Adipose tissue (tissue), 3 donors: ENCODE measurements around the gene SUCLG1. TPM values are rescaled to one million over a fixed set of nuclear protein-coding genes. Genes with fewer than 3 reads are reported as not detected.
"Not testable (repeated sequence)": the region's sequence is repeated elsewhere in the genome, so short reads cannot be mapped to it uniquely, and the experiment has no call there.

Experiments used
- H3K27ac ChIP-seq: one replicate; pipeline ENCODE4 v1.5.1; 2013; ENCODE audit warnings: low read depth, low read length
- WGBS, 3 donors: extraction: QIAGEN DNeasy Blood & Tissue Kit; methylation state at CpG; one replicate each; pipeline ENCODE4 v1.1.7; 2013; 5-methylcytosine and 5-hydroxymethylcytosine counted together
- polyA plus RNA-seq, 3 donors: library from polyadenylated mRNA; stranded (reverse); fragments of 200-250 nt; gene quantifications; one replicate each; pipeline ENCODE4 v1.2.3, GENCODE V29; 2013
- donor health status: healthy with polysubstance abuse.
- donor health status: Bipolar disorder and iron deficiency.
- donor health status: healthy.

The SUCLG1 gene
- polyA plus RNA-seq, 3 donors, result 71.7 to 152 (median 107) TPM

DNA sequence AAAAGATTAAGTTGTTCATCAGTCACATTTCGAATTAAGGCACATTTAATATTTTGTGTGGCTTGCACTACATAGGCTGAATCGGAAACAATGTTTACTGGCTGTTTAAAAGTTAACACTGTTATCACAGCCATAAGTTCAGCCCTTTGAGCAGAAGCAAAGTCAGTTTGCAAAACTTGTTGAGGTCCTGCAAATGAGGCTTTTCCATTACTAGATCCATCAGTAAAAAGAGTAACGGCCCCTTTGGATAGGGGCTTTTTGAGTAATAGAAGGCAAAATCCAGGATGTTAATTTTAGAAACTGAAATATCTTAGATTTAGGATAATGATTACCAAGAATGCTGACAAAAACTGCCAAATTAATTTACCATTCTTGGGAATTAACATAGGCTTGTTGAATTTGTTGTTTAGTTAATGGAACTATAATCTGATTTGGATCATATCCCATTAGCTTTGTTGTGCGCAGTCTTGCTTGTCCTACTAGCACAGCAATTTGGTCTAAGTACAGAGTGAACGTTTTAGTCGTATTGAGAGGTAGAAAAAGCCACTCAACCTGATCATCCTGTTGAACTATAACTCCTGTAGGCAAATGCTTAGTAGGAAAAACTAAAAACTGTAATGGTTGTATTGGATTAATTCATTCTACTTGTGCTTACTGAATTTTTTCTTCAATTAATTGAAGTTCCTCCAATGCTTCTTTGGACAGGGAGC, 13.9 kb upstream of the SUCLG1 start:
- WGBS, 3 donors, result 24 to 66% (median 63%) methylated on average over 6 of the region's 6 CpGs
- H3K27ac ChIP-seq, result no peak overlapping the region

DNA sequence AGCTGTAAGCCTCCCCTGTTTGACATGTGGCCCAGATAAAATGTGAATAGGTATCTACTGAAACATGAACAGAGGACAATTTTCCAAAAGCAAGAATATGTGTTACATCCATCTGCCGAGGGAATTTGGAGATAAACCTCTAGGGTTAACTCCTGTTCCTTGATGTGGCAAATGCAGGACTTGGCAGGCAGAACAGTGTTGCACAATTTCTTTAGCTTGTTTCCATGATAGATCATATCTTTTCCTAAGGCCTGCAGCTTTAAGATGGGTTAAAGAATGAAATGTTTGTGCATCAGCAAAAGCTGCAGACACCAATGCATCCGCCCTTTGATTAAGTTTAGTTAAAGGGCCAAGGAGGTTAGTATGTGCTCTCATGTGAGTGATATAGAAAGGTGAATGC, 13.3 kb upstream of the SUCLG1 start:
- not testable (repeated sequence) for H3K27ac ChIP-seq
- WGBS, 3 donors, result 18 to 53% (median 43%) methylated on average over 2 of the region's 2 CpGs

DNA sequence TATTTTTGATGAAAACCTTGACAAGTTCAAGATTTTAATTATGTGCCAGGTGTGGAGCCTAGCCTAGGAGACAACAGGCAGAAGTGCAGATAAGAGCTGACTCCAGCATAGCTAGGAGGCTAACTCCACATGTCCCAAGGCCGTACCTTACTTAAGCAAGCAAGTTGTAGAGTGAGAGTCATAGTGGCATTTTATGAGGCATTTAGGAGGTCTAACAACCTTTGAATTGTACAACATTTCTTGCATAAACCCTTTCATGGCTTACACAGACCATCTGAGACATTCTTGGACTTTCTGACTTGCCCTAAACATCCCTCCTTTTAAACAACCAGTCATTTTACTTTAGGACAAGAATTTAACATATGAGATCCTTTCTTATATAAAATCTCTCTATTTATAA, 8.3 kb upstream of the SUCLG1 start:
- WGBS, 3 donors, result 70 to 95% (median 94%) methylated on average over 1 of the region's 1 CpG
- H3K27ac ChIP-seq, result no peak overlapping the region

GRCh38 chr2:84461310-84461709, 2.2 kb upstream of the SUCLG1 start:
- no peak overlapping the region for H3K27ac ChIP-seq
- 96 to 98% (median 96%) methylated on average over 3 of the region's 3 CpGs for WGBS, 3 donors

- WGBS, 3 donors, result 80 to 98% (median 89%) methylated on average over 2 of the region's 2 CpGs
- no peak overlapping the region for H3K27ac ChIP-seq
These were observed 1.6 kb upstream of the SUCLG1 start for GRCh38 chr2:84460670-84461069.

GRCh38 chr2:84459944-84460429, 907 bp upstream of the SUCLG1 start:
- 5 to 13% (median 5%) methylated on average over 4 of the region's 4 CpGs for WGBS, 3 donors
- no peak overlapping the region for H3K27ac ChIP-seq

- WGBS, 3 donors, result 0 to 1% (median 1%) methylated on average over 16 of the region's 16 CpGs
- H3K27ac ChIP-seq, result peak overlapping the region; percentile 24
These were observed 496 bp downstream of the SUCLG1 start for GRCh38 chr2:84458551-84459017.

GRCh38 chr2:84457686-84458085, 1.4 kb downstream of the SUCLG1 start:
- H3K27ac ChIP-seq, result no peak overlapping the region
- WGBS, 3 donors, result 42 to 74% (median 72%) methylated on average over 2 of the region's 2 CpGs

GRCh38 chr2:84456156-84456555, 2.9 kb downstream of the SUCLG1 start:
- 59 to 66% (median 62%) methylated on average over 4 of the region's 4 CpGs for WGBS, 3 donors
- no peak overlapping the region for H3K27ac ChIP-seq

DNA sequence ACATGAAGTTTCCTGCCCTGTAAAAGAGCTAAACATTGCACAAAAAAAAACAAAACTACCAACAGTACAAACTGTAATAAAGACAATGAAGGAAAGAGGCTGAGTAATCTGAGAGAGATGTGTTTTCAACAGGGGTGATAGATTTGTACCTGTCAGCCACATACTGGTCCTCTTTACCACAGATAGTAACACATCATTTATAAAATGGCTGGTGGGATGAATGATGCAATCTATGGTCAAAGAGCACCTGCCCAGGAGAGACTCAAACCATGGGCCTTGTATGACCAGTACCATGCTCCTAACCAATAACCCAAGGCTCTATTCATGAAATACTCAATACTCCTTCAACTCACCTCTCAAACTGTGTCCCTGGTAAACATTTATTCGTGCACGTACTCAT, 4.5 kb downstream of the SUCLG1 start:
- 91 to 97% (median 96%) methylated on average over 2 of the region's 2 CpGs for WGBS, 3 donors
- H3K27ac ChIP-seq, result no peak overlapping the region

- WGBS, 3 donors, result 82 to 92% (median 86%) methylated on average over 3 of the region's 3 CpGs
- no peak overlapping the region for H3K27ac ChIP-seq
These were observed 6.5 kb downstream of the SUCLG1 start for GRCh38 chr2:84452624-84453023.

- WGBS, 3 donors, result 69 to 92% (median 92%) methylated on average over 2 of the region's 2 CpGs
- no peak overlapping the region for H3K27ac ChIP-seq
These were observed 7.5 kb downstream of the SUCLG1 start for GRCh38 chr2:84451579-84451978.

GRCh38 chr2:84450288-84451227, 8.5 kb downstream of the SUCLG1 start:
- WGBS, 3 donors, result 60 to 85% (median 82%) methylated on average over 2 of the region's 2 CpGs
- H3K27ac ChIP-seq, result no peak overlapping the region

- WGBS, 3 donors, result 85 to 91% (median 91%) methylated on average over 6 of the region's 6 CpGs
- no peak overlapping the region for H3K27ac ChIP-seq
These were observed 9.4 kb downstream of the SUCLG1 start for GRCh38 chr2:84449711-84450110.

- no peak overlapping the region for H3K27ac ChIP-seq
- 68 to 85% (median 83%) methylated on average over 3 of the region's 3 CpGs for WGBS, 3 donors
These were observed 10.0 kb downstream of the SUCLG1 start for GRCh38 chr2:84449055-84449454.

- H3K27ac ChIP-seq, result no peak overlapping the region
These were observed 15.6 kb downstream of the SUCLG1 start for GRCh38 chr2:84443477-84443876.

DNA sequence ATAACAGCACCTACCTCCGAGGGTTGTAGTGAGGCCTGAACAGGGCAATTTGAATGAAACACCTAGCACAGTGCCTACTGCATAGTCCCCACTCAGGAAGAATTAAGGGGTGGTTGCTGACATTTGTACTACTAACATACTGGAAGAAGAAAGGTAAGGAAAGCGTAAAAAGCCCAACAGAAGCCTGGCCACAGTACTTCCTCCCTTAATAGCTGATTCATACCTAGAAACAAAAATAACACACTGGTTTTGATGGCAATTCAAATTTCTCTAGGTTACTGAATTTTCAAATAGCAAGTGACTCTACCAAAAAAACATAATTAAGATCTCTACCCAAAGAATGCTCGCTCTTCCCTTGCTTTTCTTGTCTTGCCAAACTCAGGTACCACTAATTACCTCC, 16.2 kb downstream of the SUCLG1 start:
- H3K27ac ChIP-seq, result no peak overlapping the region

GRCh38 chr2:84441505-84441904, 17.6 kb downstream of the SUCLG1 start:
- 88 to 93% (median 92%) methylated on average over 1 of the region's 1 CpG for WGBS, 3 donors
- no peak overlapping the region for H3K27ac ChIP-seq

More for the DNA sequence above, 16.2 kb downstream of the SUCLG1 start:
- 70 to 75% (median 74%) methylated on average over 3 of the region's 3 CpGs for WGBS, 3 donors

DNA sequence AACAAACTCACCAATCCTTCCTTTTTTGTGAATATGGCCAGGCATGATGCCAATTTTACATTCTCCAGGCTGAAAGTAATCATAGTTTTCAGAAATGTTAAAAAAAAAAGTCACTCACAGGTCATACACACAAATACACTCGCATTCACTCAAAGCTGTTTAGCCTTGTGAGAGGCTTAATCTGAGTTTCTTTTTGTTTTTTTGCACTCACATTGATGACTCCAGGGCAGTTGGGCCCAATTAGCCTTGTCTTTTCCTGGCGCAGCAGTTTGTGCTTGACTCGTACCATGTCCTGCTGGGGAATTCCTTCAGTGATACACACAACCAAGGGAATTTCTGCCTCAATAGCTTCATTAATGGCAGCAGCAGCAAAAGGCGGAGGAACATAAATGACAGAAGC, 18.0 kb downstream of the SUCLG1 start:
- 86 to 92% (median 92%) methylated on average over 4 of the region's 4 CpGs for WGBS, 3 donors
- H3K27ac ChIP-seq, result no peak overlapping the region
